ENCODE data around the gene APBB1. TPM values are rescaled to one million over a fixed set of nuclear protein-coding genes. Genes with fewer than 3 reads are reported as not detected.

The APBB1 gene
- total and polyA plus RNA-seq, 10 of the 15 experiments (the other 5 are each of a cell fraction or from before 2014, with no cell fraction given) = 0.31 to 10.6 (median 5.4) TPM

DNA sequence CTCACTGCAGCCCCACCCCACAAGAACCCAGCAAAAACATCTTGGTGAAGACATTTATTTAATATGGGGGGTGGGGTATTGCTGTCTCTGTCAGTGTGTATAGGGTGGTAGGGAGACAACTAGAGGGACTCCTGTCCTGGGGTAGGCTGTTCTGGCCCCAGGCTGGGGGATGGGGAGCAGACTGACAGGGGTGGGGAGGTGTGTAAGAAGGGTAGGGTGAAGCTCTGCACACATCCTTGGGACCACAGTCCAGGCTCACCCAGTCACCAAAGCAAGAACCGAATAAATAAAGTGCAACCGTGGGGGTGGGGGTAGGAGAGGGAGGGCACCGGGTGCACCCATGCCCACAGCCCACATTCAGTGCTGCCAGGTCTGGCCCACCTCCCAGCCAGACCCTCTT, 29.7 kb upstream of the APBB1 start:
- intact Hi-C loops (cut with micrococcal nuclease; ENCODE audit: unreplicated experiment) = no loop called here
- no peak overlapping the region for H3K27ac ChIP-seq (ENCODE audit: control insufficient read depth, insufficient read depth)
- no peak overlapping the region for H3K4me2 ChIP-seq (ENCODE audit: control insufficient read depth, insufficient read depth)
- POLR2A ChIA-PET = no interaction called here
- no peak for FAIRE-seq
- TF ChIP-seq, protein P1, sequence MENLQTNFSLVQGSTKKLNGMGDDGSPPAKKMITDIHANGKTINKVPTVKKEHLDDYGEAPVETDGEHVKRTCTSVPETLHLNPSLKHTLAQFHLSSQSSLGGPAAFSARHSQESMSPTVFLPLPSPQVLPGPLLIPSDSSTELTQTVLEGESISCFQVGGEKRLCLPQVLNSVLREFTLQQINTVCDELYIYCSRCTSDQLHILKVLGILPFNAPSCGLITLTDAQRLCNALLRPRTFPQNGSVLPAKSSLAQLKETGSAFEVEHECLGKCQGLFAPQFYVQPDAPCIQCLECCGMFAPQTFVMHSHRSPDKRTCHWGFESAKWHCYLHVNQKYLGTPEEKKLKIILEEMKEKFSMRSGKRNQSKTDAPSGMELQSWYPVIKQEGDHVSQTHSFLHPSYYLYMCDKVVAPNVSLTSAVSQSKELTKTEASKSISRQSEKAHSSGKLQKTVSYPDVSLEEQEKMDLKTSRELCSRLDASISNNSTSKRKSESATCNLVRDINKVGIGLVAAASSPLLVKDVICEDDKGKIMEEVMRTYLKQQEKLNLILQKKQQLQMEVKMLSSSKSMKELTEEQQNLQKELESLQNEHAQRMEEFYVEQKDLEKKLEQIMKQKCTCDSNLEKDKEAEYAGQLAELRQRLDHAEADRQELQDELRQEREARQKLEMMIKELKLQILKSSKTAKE (IDR thresholded peaks at IDR 0.05; ENCODE audit: low read depth, poor library complexity, severe bottlenecking) = no peak
- TF ChIP-seq TCF12 (IDR thresholded peaks at IDR 0.05; ENCODE audit: low read depth, low read length) (no peak), POLR2AphosphoS2 (IDR thresholded peaks at IDR 0.05; ENCODE audit: low read depth, low read length) (no peak), CHD4 (IDR thresholded peaks at IDR 0.05) (no peak), CBFB (IDR thresholded peaks at IDR 0.05; ENCODE audit: low read depth) (no peak), ETV6 (conservative IDR thresholded peaks at IDR 0.05 in 1 of 2, IDR thresholded peaks at IDR 0.05 in 1 of 2; ENCODE audit: borderline replicate concordance in 1 of 2, low read depth in 1 of 2) (no peak), NR2C1 (IDR thresholded peaks at IDR 0.05) (no peak), RFX5 (IDR thresholded peaks at IDR 0.05; ENCODE audit: low read depth, low read length) (no peak)
- TF ChIP-seq, protein P2, sequence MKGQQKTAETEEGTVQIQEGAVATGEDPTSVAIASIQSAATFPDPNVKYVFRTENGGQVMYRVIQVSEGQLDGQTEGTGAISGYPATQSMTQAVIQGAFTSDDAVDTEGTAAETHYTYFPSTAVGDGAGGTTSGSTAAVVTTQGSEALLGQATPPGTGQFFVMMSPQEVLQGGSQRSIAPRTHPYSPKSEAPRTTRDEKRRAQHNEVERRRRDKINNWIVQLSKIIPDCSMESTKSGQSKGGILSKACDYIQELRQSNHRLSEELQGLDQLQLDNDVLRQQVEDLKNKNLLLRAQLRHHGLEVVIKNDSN (IDR thresholded peaks at IDR 0.05; ENCODE audit: borderline replicate concordance, extremely low read length, insufficient read depth, low read depth, low read length) = no peak
- TF ChIP-seq, protein P3, sequence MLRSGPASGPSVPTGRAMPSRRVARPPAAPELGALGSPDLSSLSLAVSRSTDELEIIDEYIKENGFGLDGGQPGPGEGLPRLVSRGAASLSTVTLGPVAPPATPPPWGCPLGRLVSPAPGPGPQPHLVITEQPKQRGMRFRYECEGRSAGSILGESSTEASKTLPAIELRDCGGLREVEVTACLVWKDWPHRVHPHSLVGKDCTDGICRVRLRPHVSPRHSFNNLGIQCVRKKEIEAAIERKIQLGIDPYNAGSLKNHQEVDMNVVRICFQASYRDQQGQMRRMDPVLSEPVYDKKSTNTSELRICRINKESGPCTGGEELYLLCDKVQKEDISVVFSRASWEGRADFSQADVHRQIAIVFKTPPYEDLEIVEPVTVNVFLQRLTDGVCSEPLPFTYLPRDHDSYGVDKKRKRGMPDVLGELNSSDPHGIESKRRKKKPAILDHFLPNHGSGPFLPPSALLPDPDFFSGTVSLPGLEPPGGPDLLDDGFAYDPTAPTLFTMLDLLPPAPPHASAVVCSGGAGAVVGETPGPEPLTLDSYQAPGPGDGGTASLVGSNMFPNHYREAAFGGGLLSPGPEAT (IDR thresholded peaks at IDR 0.05; ENCODE audit: low read depth) = no peak
- TF ChIP-seq, protein P4, sequence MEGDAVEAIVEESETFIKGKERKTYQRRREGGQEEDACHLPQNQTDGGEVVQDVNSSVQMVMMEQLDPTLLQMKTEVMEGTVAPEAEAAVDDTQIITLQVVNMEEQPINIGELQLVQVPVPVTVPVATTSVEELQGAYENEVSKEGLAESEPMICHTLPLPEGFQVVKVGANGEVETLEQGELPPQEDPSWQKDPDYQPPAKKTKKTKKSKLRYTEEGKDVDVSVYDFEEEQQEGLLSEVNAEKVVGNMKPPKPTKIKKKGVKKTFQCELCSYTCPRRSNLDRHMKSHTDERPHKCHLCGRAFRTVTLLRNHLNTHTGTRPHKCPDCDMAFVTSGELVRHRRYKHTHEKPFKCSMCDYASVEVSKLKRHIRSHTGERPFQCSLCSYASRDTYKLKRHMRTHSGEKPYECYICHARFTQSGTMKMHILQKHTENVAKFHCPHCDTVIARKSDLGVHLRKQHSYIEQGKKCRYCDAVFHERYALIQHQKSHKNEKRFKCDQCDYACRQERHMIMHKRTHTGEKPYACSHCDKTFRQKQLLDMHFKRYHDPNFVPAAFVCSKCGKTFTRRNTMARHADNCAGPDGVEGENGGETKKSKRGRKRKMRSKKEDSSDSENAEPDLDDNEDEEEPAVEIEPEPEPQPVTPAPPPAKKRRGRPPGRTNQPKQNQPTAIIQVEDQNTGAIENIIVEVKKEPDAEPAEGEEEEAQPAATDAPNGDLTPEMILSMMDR (IDR thresholded peaks at IDR 0.05 in 2 of 3, conservative IDR thresholded peaks at IDR 0.05 in 1 of 3; ENCODE audit: control insufficient read depth in 2 of 3, extremely low read depth in 1 of 3, insufficient read depth in 1 of 3, low read depth in 3 of 3, low read length in 3 of 3) = no peak
- TF ChIP-seq, protein P5, sequence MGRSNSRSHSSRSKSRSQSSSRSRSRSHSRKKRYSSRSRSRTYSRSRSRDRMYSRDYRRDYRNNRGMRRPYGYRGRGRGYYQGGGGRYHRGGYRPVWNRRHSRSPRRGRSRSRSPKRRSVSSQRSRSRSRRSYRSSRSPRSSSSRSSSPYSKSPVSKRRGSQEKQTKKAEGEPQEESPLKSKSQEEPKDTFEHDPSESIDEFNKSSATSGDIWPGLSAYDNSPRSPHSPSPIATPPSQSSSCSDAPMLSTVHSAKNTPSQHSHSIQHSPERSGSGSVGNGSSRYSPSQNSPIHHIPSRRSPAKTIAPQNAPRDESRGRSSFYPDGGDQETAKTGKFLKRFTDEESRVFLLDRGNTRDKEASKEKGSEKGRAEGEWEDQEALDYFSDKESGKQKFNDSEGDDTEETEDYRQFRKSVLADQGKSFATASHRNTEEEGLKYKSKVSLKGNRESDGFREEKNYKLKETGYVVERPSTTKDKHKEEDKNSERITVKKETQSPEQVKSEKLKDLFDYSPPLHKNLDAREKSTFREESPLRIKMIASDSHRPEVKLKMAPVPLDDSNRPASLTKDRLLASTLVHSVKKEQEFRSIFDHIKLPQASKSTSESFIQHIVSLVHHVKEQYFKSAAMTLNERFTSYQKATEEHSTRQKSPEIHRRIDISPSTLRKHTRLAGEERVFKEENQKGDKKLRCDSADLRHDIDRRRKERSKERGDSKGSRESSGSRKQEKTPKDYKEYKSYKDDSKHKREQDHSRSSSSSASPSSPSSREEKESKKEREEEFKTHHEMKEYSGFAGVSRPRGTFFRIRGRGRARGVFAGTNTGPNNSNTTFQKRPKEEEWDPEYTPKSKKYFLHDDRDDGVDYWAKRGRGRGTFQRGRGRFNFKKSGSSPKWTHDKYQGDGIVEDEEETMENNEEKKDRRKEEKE (IDR thresholded peaks at IDR 0.05) = no peak
- DNase-seq (ENCODE audit: low read depth, low spot score) = no peak
- H3K4me1 ChIP-seq (ENCODE audit: control insufficient read depth, insufficient read depth, low read length) = no peaks in the 10 kb centered on the region
- no peaks in the 10 kb centered on the region for H3K9me3 ChIP-seq (replicated peaks; ENCODE audit: control insufficient read depth, insufficient read depth, low read length)
- H2AFZ ChIP-seq (ENCODE audit: control insufficient read depth, low read depth, low read length) = no peak overlapping the region
- SMC1A ChIA-PET (ENCODE audit: uncharacterized antibody, unreplicated experiment) = interaction anchor here (1.4 to 12.8 kb wide), 3 partner anchors 13 to 69 kb away, joined by 4 to 293 read pairs (median 4); no protein-coding TSS in a partner anchor
- RAD21 ChIA-PET (ENCODE audit: unreplicated experiment) = interaction anchor here (14.2 kb wide), 1 partner anchor 69 kb away, joined by 305 read pairs; no protein-coding TSS in a partner anchor
- no peaks in the 10 kb centered on the region for H3K36me3 ChIP-seq (ENCODE audit: control insufficient read depth in 2 of 2, insufficient read depth in 2 of 2, low read length in 1 of 2)
- no peaks in the 10 kb centered on the region for H3K79me2 ChIP-seq (ENCODE audit: control insufficient read depth, insufficient read depth, low read length)
- in situ Hi-C loops (cut with MboI) = no loop called here
- no peak overlapping the region for H3K9ac ChIP-seq (ENCODE audit: control insufficient read depth, insufficient read depth, low read length)
- no peaks in the 10 kb centered on the region for H4K20me1 ChIP-seq (ENCODE audit: control insufficient read depth, insufficient read depth)
- CTCF ChIA-PET = interaction anchor here (1.9 to 17.4 kb wide), 2 partner anchors 71 to 86 kb away, joined by 5 to 560 read pairs; no protein-coding TSS in a partner anchor
- H3K27me3 ChIP-seq (replicated peaks in 1 of 2; ENCODE audit: control insufficient read depth in 2 of 2, insufficient read depth in 2 of 2, low read length in 1 of 2) = no peaks in the 10 kb centered on the region
- no peak overlapping the region for H3K4me3 ChIP-seq
- WGBS (ENCODE audit: insufficient coverage, insufficient replicate concordance, low lambda C conversion rate, missing lambda C conversion rate) = 48% methylated on average over 3 of the region's 3 CpGs
- BruUV-seq (replicated peaks) = no TSS peak
- ATAC-seq = no peak

Data from GM12878 (cell line).